Esophagus muscularis mucosa (tissue), 4 donors: ENCODE data around the gene SPINT4. TPM values are rescaled to one million over a fixed set of nuclear protein-coding genes. Genes with fewer than 3 reads are reported as not detected.

Source experiments
- DNase-seq: peaks from one replicate; pipeline ENCODE4 v3.0.0-alpha.2; 2017; ENCODE audit errors: extremely low spot score
- H3K27ac ChIP-seq, 4 donors: fragments of 200-600 bp; sonication (generic); replicated peaks in 1 of 4; 1 replicate in 3 of 4; 2 replicates in 1 of 4; pipeline ENCODE4 v1.5.1; 2016 to 2019; ENCODE audit warnings: mild to moderate bottlenecking in 1 of 4
- H3K27me3 ChIP-seq, 4 donors: fragments of 200-600 bp; sonication (generic); one replicate each; pipeline versions ENCODE4 v1.5.1 to v1.6.0; 2016 to 2019
- H3K36me3 ChIP-seq, 4 donors: fragments of 200-600 bp; sonication (generic); one replicate each; pipeline ENCODE4 v1.5.1; 2016 to 2019
- H3K4me1 ChIP-seq, 4 donors: fragments of 200-600 bp; sonication (generic); one replicate each; pipeline ENCODE4 v1.5.1; 2016 to 2019
- H3K4me3 ChIP-seq, 4 donors: fragments of 200-600 bp; sonication (generic); 1 replicate in 2 of 4; 2 replicates in 2 of 4; pipeline ENCODE4 v1.5.1; 2016 to 2019; ENCODE audit warnings: mild to moderate bottlenecking in 4 of 4, moderate library complexity in 1 of 4
- H3K9me3 ChIP-seq, 4 donors: fragments of 200-600 bp; sonication (generic); 1 replicate in 3 of 4; 2 replicates in 1 of 4; pipeline ENCODE4 v1.5.1; 2016 to 2019
- CTCF ChIP-seq, 3 experiments: fragments of 200-600 bp in 2 of 3; fragments of 450-650 bp in 1 of 3; sonication (generic) in 2 of 3; IDR thresholded peaks; one replicate each; pipeline ENCODE4 v1.5.1; 2017 to 2019; ENCODE audit warnings: antibody characterized with exemption in 3 of 3, mild to moderate bottlenecking in 2 of 3, moderate library complexity in 1 of 3
- EP300 ChIP-seq: sonication (generic); formaldehyde crosslinking; IDR thresholded peaks from one replicate; pipeline ENCODE4 v1.6.1; 2017; ENCODE audit warnings: antibody characterized with exemption
- POLR2A ChIP-seq: fragments of 450-650 bp; IDR thresholded peaks from one replicate; pipeline ENCODE4 v1.6.1; 2017; ENCODE audit warnings: antibody characterized with exemption, moderate library complexity, mild to moderate bottlenecking, low read depth
- POLR2AphosphoS5 ChIP-seq, 2 donors: sonication (generic); formaldehyde crosslinking; IDR thresholded peaks; one replicate each; pipeline ENCODE4 v1.6.1; 2017; ENCODE audit warnings: antibody characterized with exemption in 2 of 2
- WGBS: methylation state at CpG from one replicate; pipeline ENCODE4 v1.1.5; 2018; 5-methylcytosine and 5-hydroxymethylcytosine counted together
- intact Hi-C: fragments of 100-400 bp; cut with DNase I; formaldehyde crosslinking; loops from one replicate; pipeline ENCODE4 v1.15.1; 2023
- small RNA-seq, 3 donors: library from RNA; depleted of rRNA; stranded (forward); fragments of <200 nt; gene quantifications; one replicate each; pipeline ENCODE3, GENCODE V24; 2016
- total RNA-seq, 4 donors: library from RNA; depleted of rRNA; stranded (reverse); fragments of >200 nt; gene quantifications; one replicate each; pipeline versions ENCODE4 v1.1.0 to v1.2.1, GENCODE V29; 2016

Gene SPINT4
- total RNA-seq, 4 donors from 2014 or later = not detected

- DNase-seq = no peak
- Histone ChIP-seq H3K4me1 (peaks cover 9 to 31% (median 18%) of the 10 kb centered on the region in 4 donors), H3K27ac (no peak overlapping the region), H3K27me3 (no peaks in the 10 kb centered on the region), H3K4me3 (no peak overlapping the region), H3K9me3 (no peaks in the 10 kb centered on the region), H3K36me3 (no peaks in the 10 kb centered on the region)
- intact Hi-C loops = loop anchor here (5.0 to 10.0 kb wide), 3 partner anchors 225 to 400 kb away; partner anchors contain the start of gene EPPIN
- TF ChIP-seq CTCF (IDR thresholded peaks at IDR 0.05) (no peak), EP300 (no peak), POLR2A (no peak), POLR2AphosphoS5 (IDR thresholded peaks at IDR 0.05) (no peak)
- 64% methylated on average over 3 of the region's 3 CpGs for WGBS
These were observed 50.5 kb downstream of the SPINT4 start for GRCh38 chr20:45772693-45773092.

GRCh38 chr20:45774945-45775344 is 52.8 kb downstream of the SPINT4 start:
- intact Hi-C loops = loop anchor here (5.0 to 10.0 kb wide), 3 partner anchors 228 to 403 kb away; partner anchors contain the start of gene EPPIN

GRCh38 chr20:45775411-45775810 is 53.3 kb downstream of the SPINT4 start:
- Histone ChIP-seq H3K4me1 (peaks cover 15 to 56% (median 42%) of the 10 kb centered on the region in 4 donors), H3K36me3 (no peaks in the 10 kb centered on the region), H3K4me3 (no peak overlapping the region), H3K27me3 (no peaks in the 10 kb centered on the region), H3K27ac (no peak overlapping the region), H3K9me3 (no peaks in the 10 kb centered on the region)
- TF ChIP-seq EP300 = no peak
- no peak for TF ChIP-seq CTCF (IDR thresholded peaks at IDR 0.05)
- TF ChIP-seq POLR2AphosphoS5 (IDR thresholded peaks at IDR 0.05) = no peak
- no peak for TF ChIP-seq POLR2A
- DNase-seq = no peak
- intact Hi-C loops = loop anchor here (10.0 kb wide), 1 partner anchor 341 kb away; no protein-coding TSS in a partner anchor
- 94% methylated on average over 6 of the region's 6 CpGs for WGBS

More at GRCh38 chr20:45774945-45775344, 52.8 kb downstream of the SPINT4 start:
- H3K27me3 ChIP-seq = no peaks in the 10 kb centered on the region
- no peak overlapping the region for H3K27ac ChIP-seq
- H3K4me1 ChIP-seq = peaks cover 15 to 51% (median 37%) of the 10 kb centered on the region in 4 donors
- no peak for DNase-seq
- H3K4me3 ChIP-seq = no peak overlapping the region
- no peaks in the 10 kb centered on the region for H3K9me3 ChIP-seq
- WGBS = 75% methylated on average over 2 of the region's 2 CpGs
- H3K36me3 ChIP-seq = no peaks in the 10 kb centered on the region
- TF ChIP-seq POLR2A (no peak), POLR2AphosphoS5 (IDR thresholded peaks at IDR 0.05) (no peak), CTCF (IDR thresholded peaks at IDR 0.05) (no peak)

Small RNA genes within 50 kb of the gene (small RNA-seq; reads per million reads assigned to genes)
- gene MIR3617 = 0 to 0.93 (median 0.34) reads per million in 3 donors
- 0 reads per million in 3 donors for gene SPINT5P

Other genes starting within 250 kb of the SPINT4 start
- gene SPINT3, start 206.7 kb upstream of the SPINT4 start, total RNA-seq = not detected
- gene WFDC6, start 182.9 kb upstream of the SPINT4 start, total RNA-seq = not detected
- gene EPPIN, start 174.9 kb upstream of the SPINT4 start, total RNA-seq = not detected
- not detected for gene WFDC8, start 143.1 kb upstream of the SPINT4 start, total RNA-seq
- not detected for gene WFDC10A, start 92.6 kb upstream of the SPINT4 start, total RNA-seq
- not detected for gene WFDC9, start 91.1 kb upstream of the SPINT4 start, total RNA-seq
- gene WFDC11, start 52.1 kb upstream of the SPINT4 start, total RNA-seq = not detected
- gene WFDC13, start 20.3 kb upstream of the SPINT4 start, total RNA-seq = not detected
- under 1 TPM in 1 of 4 donors, not detected in 3; 0.69 TPM for gene WFDC10B, start 17.3 kb upstream of the SPINT4 start, total RNA-seq
- 1 to 10 TPM in 2 of 4 donors, under 1 TPM in 1, not detected in 1; 0.80 to 3.3 (median 3.2) TPM for gene WFDC3, start 69.5 kb downstream of the SPINT4 start, total RNA-seq
- 10 to 100 TPM; 28.2 to 35.9 (median 30.6) TPM for gene DNTTIP1, start 69.6 kb downstream of the SPINT4 start, total RNA-seq
- gene UBE2C, start 90.3 kb downstream of the SPINT4 start, total RNA-seq = 1 to 10 TPM in 1 of 4 donors, under 1 TPM in 2, not detected in 1; 0.83 to 2.7 (median 0.91) TPM
- 1 to 10 TPM in 3 of 4 donors, under 1 TPM in 1; 0.46 to 3.1 (median 1.8) TPM for gene TNNC2, start 105.0 kb downstream of the SPINT4 start, total RNA-seq
- 10 to 100 TPM; 54.0 to 78.5 (median 63.5) TPM for gene SNX21, start 111.5 kb downstream of the SPINT4 start, total RNA-seq
- gene ACOT8, start 135.0 kb downstream of the SPINT4 start, total RNA-seq = 10 to 100 TPM; 30.0 to 41.9 (median 33.7) TPM
- gene ZSWIM3, start 135.3 kb downstream of the SPINT4 start, total RNA-seq = 1 to 10 TPM; 2.1 to 5.4 (median 4.0) TPM
- 10 to 100 TPM in 2 of 4 donors, 1 to 10 TPM in 2; 7.1 to 13.5 (median 9.2) TPM for gene ZSWIM1, start 158.9 kb downstream of the SPINT4 start, total RNA-seq
- gene SPATA25, start 165.3 kb downstream of the SPINT4 start, total RNA-seq = 1 to 10 TPM; 1.7 to 4.6 (median 3.0) TPM
- 10 to 100 TPM; 10.8 to 16.1 (median 13.0) TPM for gene NEURL2, start 168.9 kb downstream of the SPINT4 start, total RNA-seq
- gene CTSA, start 169.0 kb downstream of the SPINT4 start, total RNA-seq = 10 to 100 TPM; 44.8 to 70.2 (median 48.3) TPM
- 100 to 1,000 TPM; 109 to 342 (median 176) TPM for gene PLTP, start 189.8 kb downstream of the SPINT4 start, total RNA-seq
- 10 to 100 TPM; 35.3 to 51.2 (median 37.2) TPM for gene PCIF1, start 212.3 kb downstream of the SPINT4 start, total RNA-seq
- gene ZNF335, start 249.9 kb downstream of the SPINT4 start, total RNA-seq = 10 to 100 TPM; 12.9 to 19.0 (median 15.3) TPM